H1 (cell line): ENCODE measurements around the gene ZNF408. TPM values are rescaled to one million over a fixed set of nuclear protein-coding genes. Genes with fewer than 3 reads are reported as not detected.

ENCODE experiments used
- CTCF ChIA-PET: fragments of 300-600 bp; sonication (Branson Sonifier 250); formaldehyde crosslinking; loops from one replicate; lab custom pipeline; 2021; ENCODE audit not compliant: partially characterized antibody; lab: Charles Lee
- POLR2A ChIA-PET: fragments of 300-600 bp; sonication (Branson Sonifier 250); formaldehyde crosslinking; loops from one replicate; lab custom pipeline; 2021; ENCODE audit warnings: inconsistent platforms; ENCODE audit not compliant: partially characterized antibody; lab: Charles Lee
- DNase-seq, 2 experiments: peaks; one replicate each; pipeline versions ENCODE4 v3.0.0 to v3.0.0-alpha.2; 2010 to 2022; ENCODE audit warnings: low spot score in 2 of 2, low read depth in 1 of 2, mixed read lengths in 1 of 2
- FAIRE-seq: peaks from 2 replicates; lab custom pipeline; 2011; peaks lifted over from hg19 to GRCh38; lab: Jason Lieb, UNC
- H2AFZ ChIP-seq: 2 replicates; pipeline ENCODE4 v1.8.1; 2012; ENCODE audit warnings: low read length, inconsistent platforms
- H2AK5ac ChIP-seq: 2 replicates; pipeline ENCODE4 v1.6.1; 2013; ENCODE audit warnings: low read depth, low read length
- H2BK120ac ChIP-seq: replicated peaks from 2 replicates; pipeline ENCODE3; 2013; ENCODE audit warnings: low read depth, low read length, inconsistent platforms
- H2BK12ac ChIP-seq: 2 replicates; pipeline ENCODE4 v1.6.1; 2013; ENCODE audit warnings: low read depth, low read length
- H2BK15ac ChIP-seq: 2 replicates; pipeline ENCODE4 v1.6.1; 2013; ENCODE audit warnings: low read length
- H2BK20ac ChIP-seq: 2 replicates; pipeline ENCODE4 v1.6.1; 2013; ENCODE audit warnings: low read length
- H2BK5ac ChIP-seq: 2 replicates; pipeline ENCODE4 v1.6.1; 2013; ENCODE audit warnings: low read depth, low read length
- H3K14ac ChIP-seq: 2 replicates; pipeline ENCODE4 v1.6.1; 2013; ENCODE audit warnings: inconsistent platforms; ENCODE audit not compliant: insufficient read length
- H3K18ac ChIP-seq: 2 replicates; pipeline ENCODE4 v1.6.1; 2013; ENCODE audit warnings: low read length; ENCODE audit errors: extremely low read depth
- H3K23ac ChIP-seq: 2 replicates; pipeline ENCODE4 v1.6.1; 2013; ENCODE audit warnings: inconsistent platforms; ENCODE audit not compliant: insufficient read length
- H3K23me2 ChIP-seq: 2 replicates; pipeline ENCODE4 v1.6.1; 2013; ENCODE audit warnings: low read depth, low read length
- H3K27ac ChIP-seq: 2 replicates; pipeline ENCODE4 v1.6.1; 2011; ENCODE audit warnings: low read depth, low read length, inconsistent platforms
- H3K27me3 ChIP-seq, 4 experiments: replicated peaks in 1 of 4; 1 replicate in 1 of 4; 2 replicates in 3 of 4; pipeline versions ENCODE4 v1.6.1 to v1.8.1; 2011 to 2013; ENCODE audit warnings: low read length in 3 of 4, mild to moderate bottlenecking in 3 of 4, inconsistent platforms in 2 of 4, mixed read lengths in 2 of 4, moderate library complexity in 1 of 4; ENCODE audit not compliant: control insufficient read depth in 3 of 4, insufficient read depth in 3 of 4; ENCODE audit errors: extremely low read depth in 1 of 4
- H3K36me3 ChIP-seq, 4 experiments: 2 replicates each; pipeline versions ENCODE4 v1.6.1 to v1.8.1; 2011 to 2013; ENCODE audit warnings: mild to moderate bottlenecking in 4 of 4, low read length in 3 of 4, moderate library complexity in 2 of 4, control low read depth in 1 of 4, inconsistent platforms in 1 of 4; ENCODE audit not compliant: insufficient read depth in 4 of 4, control insufficient read depth in 2 of 4
- H3K4ac ChIP-seq: replicated peaks from 2 replicates; pipeline ENCODE3; 2013; ENCODE audit warnings: low read length, low read depth, mixed read lengths, inconsistent platforms; ENCODE audit not compliant: insufficient read length
- H3K4me1 ChIP-seq, 4 experiments: replicated peaks in 1 of 4; 1 replicate in 1 of 4; 2 replicates in 3 of 4; pipeline versions ENCODE4 v1.6.1 to v1.8.1; 2011 to 2013; ENCODE audit warnings: low read length in 3 of 4, inconsistent platforms in 2 of 4, mixed read lengths in 1 of 4; ENCODE audit not compliant: insufficient read depth in 4 of 4, control insufficient read depth in 3 of 4
- H3K4me2 ChIP-seq, 2 experiments: 2 replicates each; pipeline versions ENCODE4 v1.6.1 to v1.8.1; 2011 to 2013; ENCODE audit warnings: low read depth in 2 of 2, low read length in 2 of 2, control low read depth in 1 of 2, inconsistent platforms in 1 of 2, mild to moderate bottlenecking in 1 of 2; ENCODE audit not compliant: insufficient read depth in 1 of 2
- H3K4me3 ChIP-seq, 4 experiments: fragments of 200-600, 300-600 bp in 1 of 4; sonication (generic), shearing (Covaris generic), sonication (Bioruptor Twin) in 1 of 4; 2 replicates each; pipeline versions ENCODE4 v1.5.1 to v1.8.1; 2011 to 2016; ENCODE audit warnings: low read length in 4 of 4, low read depth in 3 of 4, control low read depth in 2 of 4, inconsistent platforms in 2 of 4, mild to moderate bottlenecking in 2 of 4, mixed read lengths in 1 of 4, moderate library complexity in 1 of 4; ENCODE audit not compliant: insufficient read depth in 2 of 4; ENCODE audit errors: extremely low read depth in 1 of 4
- H3K56ac ChIP-seq: replicated peaks from 2 replicates; pipeline ENCODE3; 2013; ENCODE audit warnings: low read depth, mild to moderate bottlenecking, mixed read lengths, low read length, inconsistent platforms; ENCODE audit not compliant: insufficient read length
- H3K79me1 ChIP-seq: 2 replicates; pipeline ENCODE4 v1.6.1; 2013; ENCODE audit warnings: low read depth, low read length, control low read depth
- H3K79me2 ChIP-seq, 2 experiments: 2 replicates each; pipeline versions ENCODE4 v1.6.1 to v1.8.1; 2012 to 2013; ENCODE audit warnings: low read length in 2 of 2, mild to moderate bottlenecking in 2 of 2, inconsistent platforms in 1 of 2; ENCODE audit not compliant: insufficient read depth in 2 of 2, control insufficient read depth in 1 of 2
- H3K9ac ChIP-seq, 4 experiments: replicated peaks in 1 of 4; 1 replicate in 1 of 4; 2 replicates in 3 of 4; pipeline versions ENCODE4 v1.6.1 to v1.8.1; 2011 to 2013; ENCODE audit warnings: low read depth in 3 of 4, low read length in 3 of 4, control low read depth in 2 of 4, mild to moderate bottlenecking in 2 of 4, moderate library complexity in 2 of 4, inconsistent platforms in 1 of 4; ENCODE audit errors: extremely low read depth in 1 of 4
- H3K9me3 ChIP-seq, 2 experiments: 2 replicates each; pipeline versions ENCODE4 v1.6.1 to v1.8.1; 2012 to 2013; ENCODE audit warnings: mild to moderate bottlenecking in 2 of 2, moderate library complexity in 2 of 2, control low read depth in 1 of 2, inconsistent platforms in 1 of 2, low read depth in 1 of 2, low read length in 1 of 2, mixed read lengths in 1 of 2; ENCODE audit not compliant: insufficient read depth in 2 of 2
- H4K20me1 ChIP-seq, 2 experiments: replicated peaks in 1 of 2; 2 replicates each; pipeline versions ENCODE3 to v1.8.1; 2011 to 2013; ENCODE audit warnings: inconsistent platforms in 2 of 2, low read length in 2 of 2, mild to moderate bottlenecking in 1 of 2; ENCODE audit not compliant: insufficient read depth in 2 of 2, control insufficient read depth in 1 of 2
- H4K5ac ChIP-seq: 2 replicates; pipeline ENCODE4 v1.6.1; 2013; ENCODE audit warnings: low read length, low read depth, mixed read lengths, inconsistent platforms; ENCODE audit not compliant: insufficient read length
- H4K8ac ChIP-seq: 2 replicates; pipeline ENCODE4 v1.8.0; 2013; ENCODE audit warnings: mild to moderate bottlenecking, moderate library complexity, low read length, inconsistent platforms; ENCODE audit not compliant: insufficient read depth; ENCODE audit errors: extremely low read depth
- H4K91ac ChIP-seq: replicated peaks from 2 replicates; pipeline ENCODE3; 2013; ENCODE audit warnings: low read length, mixed read lengths, inconsistent platforms; ENCODE audit not compliant: insufficient read length
- CBX8 ChIP-seq: fragments of 300-800, 300-1000 bp; sonication (generic); IDR thresholded peaks from 2 replicates; pipeline ENCODE4 v1.7.1; 2016; ENCODE audit warnings: low read depth, low read length, borderline replicate concordance
- CTCF ChIP-seq, 3 experiments: IDR thresholded peaks; 1 replicate in 2 of 3; 2 replicates in 1 of 3; pipeline versions ENCODE4 v1.5.1 to v1.6.1; 2011; ENCODE audit warnings: low read length in 3 of 3, mild to moderate bottlenecking in 3 of 3, inconsistent platforms in 2 of 3, low read depth in 1 of 3, moderate library complexity in 1 of 3; ENCODE audit not compliant: insufficient read depth in 1 of 3; ENCODE audit errors: control extremely low read depth in 1 of 3
- NRF1 ChIP-seq: IDR thresholded peaks from 2 replicates; pipeline ENCODE4 v1.6.1; 2011; ENCODE audit warnings: mild to moderate bottlenecking, low read depth, low read length, improper control_type of control experiment
- SIX5 ChIP-seq: IDR thresholded peaks from 2 replicates; pipeline ENCODE4 v1.6.1; 2011; ENCODE audit warnings: mild to moderate bottlenecking, low read depth, low read length
- SP2 ChIP-seq: IDR thresholded peaks from 2 replicates; pipeline ENCODE4 v1.6.1; 2012; ENCODE audit warnings: mild to moderate bottlenecking, low read length, inconsistent platforms
- SRF ChIP-seq: IDR thresholded peaks from 2 replicates; pipeline ENCODE4 v1.6.1; 2011; ENCODE audit warnings: mild to moderate bottlenecking, low read depth, low read length, moderate library complexity
- ZNF274 ChIP-seq: IDR thresholded peaks from 2 replicates; pipeline ENCODE4 v1.7.0; 2012; ENCODE audit warnings: low read length, borderline replicate concordance; ENCODE audit errors: extremely low read depth
- WGBS, 2 experiments: shearing (Covaris generic) in 1 of 2; methylation state at CpG; one replicate each; pipeline versions ENCODE4 v1.1.6 to v1.1.7; 2013 to 2015; ENCODE audit warnings: low lambda C conversion rate in 2 of 2, mixed read lengths in 2 of 2, inconsistent platforms in 1 of 2, low coverage in 1 of 2, missing lambda C conversion rate in 1 of 2; ENCODE audit not compliant: insufficient replicate concordance in 2 of 2, insufficient coverage in 1 of 2, insufficient read length in 1 of 2; ENCODE audit errors: extremely low coverage in 1 of 2, missing lambda C conversion rate in 1 of 2; 5-methylcytosine and 5-hydroxymethylcytosine counted together
- polyA plus RNA-seq, 7 experiments: library from polyadenylated mRNA; depleted of rRNA in 3 of 7; stranded (reverse) in 5 of 7; unstranded in 2 of 7; fragments of >200 nt in 5 of 7; fragments of 200-250 nt in 2 of 7; gene quantifications; 1 replicate in 5 of 7; 2 replicates in 1 of 7; 4 replicates in 1 of 7; pipeline versions ENCODE4 v1.2.1 to v1.2.3, GENCODE V29; 2011 to 2013; ENCODE audit warnings: missing spikeins in 2 of 7, mixed read lengths in 2 of 7
- total RNA-seq: library from RNA; stranded (reverse); fragmentation: NEBNext Ultra II Directional; extraction: Animal tissue kit (Norgen Biotek cat#: 25700); gene quantifications from 2 replicates; pipeline ENCODE4 v1.2.1, GENCODE V29; 2021

Gene ZNF408
- total and polyA plus RNA-seq, 2 of the 8 experiments (the other 6 are each of a cell fraction or from before 2014, with no cell fraction given): 10.7 to 11.0 TPM

- WGBS, 2 experiments: 93% methylated on average over 7 of the region's 7 CpGs; no CpG with 5 or more reads in 1 of the 2 experiments
- H3K27ac ChIP-seq: no peak within 1 kb of the TSS
Observed at GRCh38 chr11:46719048-46719542, 18.3 kb downstream of the ZNF408 start, which contains the start of gene F2. TSS of gene F2 (plus strand) at chr11:46719213. CDS start at chr11:46719236, 23 bp downstream.

More at GRCh38 chr11:46719048-46719542, 18.3 kb downstream of the ZNF408 start, which contains the start of gene F2:
- Histone ChIP-seq H3K4me2 (no peak within 1 kb of the TSS), H4K20me1 (no peaks in the 10 kb centered on the region), H3K9me3 (no peaks in the 10 kb centered on the region), H3K18ac (no peak within 1 kb of the TSS), H2BK15ac (no peak within 1 kb of the TSS), H3K79me2 (no peaks in the 10 kb centered on the region), H3K4me1 (peaks cover 0 to 5% (median 0%) of the 10 kb centered on the region in 4 experiments; a peak in 2 of 7 replicates), H3K56ac (no peak within 1 kb of the TSS), H3K36me3 (no peaks in the 10 kb centered on the region), H3K79me1 (no peaks in the 10 kb centered on the region), H4K5ac (no peak within 1 kb of the TSS), H3K27me3 (no peaks in the 10 kb centered on the region), H4K91ac (no peak within 1 kb of the TSS), H2AK5ac (no peak within 1 kb of the TSS), H2BK5ac (0 out of 2 replicates have a peak within 1 kb of the TSS, but pooled peaks have one; percentile 39), H2BK12ac (no peak within 1 kb of the TSS), H3K9ac (no peak within 1 kb of the TSS; a peak in 1 of 7 replicates), H3K4ac (no peak within 1 kb of the TSS), H3K14ac (no peak within 1 kb of the TSS), H2BK20ac (no peak within 1 kb of the TSS), H3K4me3 (no peak within 1 kb of the TSS), H3K23ac (no peak within 1 kb of the TSS), H2BK120ac (no peak within 1 kb of the TSS), H4K8ac (peak within 1 kb of the TSS; percentile 91), H2AFZ (no peak within 1 kb of the TSS; the same call in 1 of the 2 replicates), H3K23me2 (no peaks in the 10 kb centered on the region)
- POLR2A ChIA-PET: interaction anchor here (0.6 to 4.3 kb wide), 6 partner anchors 12 to 443 kb away, joined by 3 to 21 read pairs (median 3); partner anchors contain the start of genes ARHGAP1 and ZNF408
- FAIRE-seq (no peak), DNase-seq (no peak)
- CTCF ChIA-PET: interaction anchor here (0.6 to 1.6 kb wide), 5 partner anchors 11 to 434 kb away, joined by 3 to 5 read pairs (median 3); no protein-coding TSS in a partner anchor
- TF ChIP-seq SP2: no peak
- no peak for TF ChIP-seq SRF
- TF ChIP-seq NRF1: no peak
- no peak for TF ChIP-seq ZNF274
- no peak for TF ChIP-seq CBX8
- no peak for TF ChIP-seq SIX5
- TF ChIP-seq CTCF (IDR thresholded peaks at IDR 0.05; ENCODE audit: control extremely low read depth in 1 of 3, insufficient read depth in 1 of 3, low read depth in 1 of 3, low read length in 3 of 3): no peak
